Endothelial cell of umbilical vein (primary cell): ENCODE measurements around the gene RASAL1.

ENCODE experiments used
- CTCF ChIP-seq, 2 donors: IDR thresholded peaks; 1 replicate in 1 of 2; 2 replicates in 1 of 2; pipeline ENCODE4 v1.5.1; 2011; ENCODE audit warnings: low read length in 2 of 2, mild to moderate bottlenecking in 2 of 2, moderate library complexity in 2 of 2, control low read depth in 1 of 2, inconsistent platforms in 1 of 2, low read depth in 1 of 2; ENCODE audit not compliant: insufficient read depth in 1 of 2; ENCODE audit errors: extremely low read depth in 1 of 2
- EZH2 ChIP-seq: IDR thresholded peaks from 2 replicates; pipeline ENCODE4 v1.6.1; 2012; ENCODE audit warnings: borderline replicate concordance, low read depth, mild to moderate bottlenecking, moderate library complexity, low read length, inconsistent platforms; ENCODE audit not compliant: severe bottlenecking
- FOS ChIP-seq: IDR thresholded peaks from 2 replicates; pipeline ENCODE4 v1.6.1; 2011; ENCODE audit warnings: mild to moderate bottlenecking, low read length, moderate library complexity, borderline replicate concordance; ENCODE audit not compliant: insufficient read depth
- GATA2 ChIP-seq: IDR thresholded peaks from 2 replicates; pipeline ENCODE4 v1.7.0; 2011; ENCODE audit warnings: low read depth, mild to moderate bottlenecking, moderate library complexity, mixed read lengths, low read length; ENCODE audit not compliant: insufficient read length, insufficient read depth
- JUN ChIP-seq: IDR thresholded peaks from 2 replicates; pipeline ENCODE4 v1.6.1; 2011; ENCODE audit warnings: borderline replicate concordance, low read depth; ENCODE audit not compliant: insufficient read length, insufficient read depth
- MAX ChIP-seq: IDR thresholded peaks from 2 replicates; pipeline ENCODE4 v1.6.1; 2011; ENCODE audit not compliant: insufficient read depth, insufficient read length
- MYC ChIP-seq: IDR thresholded peaks from one replicate; pipeline ENCODE4 v1.6.1; 2011; ENCODE audit warnings: mild to moderate bottlenecking, low read depth, low read length
- POLR2A ChIP-seq: IDR thresholded peaks from 2 replicates; pipeline ENCODE4 v1.6.1; 2012; ENCODE audit warnings: low read depth, mild to moderate bottlenecking, control low read depth, low read length
- POLR2AphosphoS5 ChIP-seq: IDR thresholded peaks from 2 replicates; pipeline ENCODE4 v1.6.1; 2012; ENCODE audit warnings: low read depth, mild to moderate bottlenecking, control low read depth, low read length, moderate library complexity; ENCODE audit not compliant: insufficient read depth

GRCh38 chr12:113173081-113173698 lies 37.6 kb upstream of the RASAL1 start:
- TF ChIP-seq CTCF (IDR thresholded peaks at IDR 0.05; ENCODE audit: extremely low read depth in 1 of 2, insufficient read depth in 1 of 2, low read depth in 1 of 2, low read length in 2 of 2) = no peak
- no peak for TF ChIP-seq EZH2
- no peak for TF ChIP-seq POLR2A
- no peak for TF ChIP-seq MAX
- TF ChIP-seq POLR2AphosphoS5 = no peak
- no peak for TF ChIP-seq MYC
- no peak for TF ChIP-seq JUN
- TF ChIP-seq FOS = no peak
- TF ChIP-seq GATA2 = no peak
